OCI-LY3 (cell line): ENCODE data around the gene RAF1.

ENCODE experiments used
- CTCF ChIP-seq: fragments of 200-600, 300-600 bp; sonication (generic); IDR thresholded peaks from 2 replicates; pipeline ENCODE4 v1.5.1; 2014; ENCODE audit warnings: antibody characterized with exemption, low read length, low read depth
- EZH2phosphoT487 ChIP-seq: fragments of 200-600 bp; shearing (Covaris generic); IDR thresholded peaks from 2 replicates; pipeline ENCODE4 v1.6.1; 2018; ENCODE audit warnings: antibody characterized with exemption, mixed run types, low read depth

DNA sequence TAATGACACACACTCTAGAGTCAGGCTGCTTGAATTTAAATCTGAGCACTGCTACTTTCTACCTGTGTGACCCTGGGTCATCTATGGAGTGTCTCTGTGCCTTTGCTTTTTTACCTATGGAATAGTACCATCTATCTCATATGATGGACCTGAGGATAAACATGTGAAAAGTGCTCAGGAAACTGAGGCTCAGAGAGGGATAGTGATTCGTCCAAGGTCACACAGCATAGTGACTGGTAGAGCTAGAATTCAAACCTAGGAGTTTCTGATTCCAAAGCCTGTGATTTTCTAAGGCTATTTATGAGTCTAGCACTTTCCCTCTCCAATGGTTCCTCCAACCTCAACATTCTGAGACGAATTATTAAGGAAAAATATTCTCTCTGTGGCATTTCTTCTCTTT, 32.0 kb upstream of the RAF1 start:
- TF ChIP-seq CTCF, result no peak
- no peak for TF ChIP-seq EZH2phosphoT487
